ENCODE data around the gene MT1E. TPM values are rescaled to one million over a fixed set of nuclear protein-coding genes. Genes with fewer than 3 reads are reported as not detected.

MT1E gene
- total RNA-seq, 1 donor from 2014 or later, result 18.8 TPM

Other genes starting within 250 kb of the MT1E start
- 130 TPM for gene AMFR, start 200.2 kb upstream of the MT1E start, total RNA-seq
- gene NUDT21, start 174.4 kb upstream of the MT1E start, total RNA-seq, result 54.8 TPM
- 21.4 TPM for gene OGFOD1, start 174.2 kb upstream of the MT1E start, total RNA-seq
- 86.1 TPM for gene BBS2, start 105.8 kb upstream of the MT1E start, total RNA-seq
- gene MT4, start 60.7 kb upstream of the MT1E start, total RNA-seq, result not detected
- gene MT3, start 36.3 kb upstream of the MT1E start, total RNA-seq, result 1.0 TPM
- 2.1 TPM for gene MT2A, start 17.2 kb upstream of the MT1E start, total RNA-seq
- gene MT1M, start 6.9 kb downstream of the MT1E start, total RNA-seq, result 2.1 TPM
- gene MT1A, start 12.9 kb downstream of the MT1E start, total RNA-seq, result not detected
- not detected for gene MT1B, start 26.1 kb downstream of the MT1E start, total RNA-seq
- not detected for gene MT1F, start 32.2 kb downstream of the MT1E start, total RNA-seq
- gene MT1G, start 42.3 kb downstream of the MT1E start, total RNA-seq, result not detected
- gene MT1H, start 44.0 kb downstream of the MT1E start, total RNA-seq, result not detected
- 11.5 TPM for gene MT1X, start 56.7 kb downstream of the MT1E start, total RNA-seq
- 54.8 TPM for gene NUP93, start 104.3 kb downstream of the MT1E start, total RNA-seq
- not detected for gene SLC12A3, start 239.4 kb downstream of the MT1E start, total RNA-seq